Fibroblast of mammary gland (primary cell): ENCODE results near the gene CPXM2.

Source experiments
- DNase-seq: peaks from one replicate; pipeline ENCODE4 v3.0.0-alpha.2; 2010; ENCODE audit warnings: low read depth
- H3K4me3 ChIP-seq: 2 replicates; pipeline ENCODE4 v1.5.1; 2011; ENCODE audit warnings: low read depth, mild to moderate bottlenecking, low read length, moderate library complexity; ENCODE audit not compliant: control insufficient read depth
- CTCF ChIP-seq: conservative IDR thresholded peaks from 2 replicates; pipeline ENCODE4 v1.5.1; 2011; ENCODE audit warnings: low read depth, low read length, inconsistent platforms; ENCODE audit not compliant: control insufficient read depth, insufficient read depth

Gene CPXM2

GRCh38 chr10:123729523-123729922 is 162.1 kb downstream of the CPXM2 start:
- no peak for TF ChIP-seq CTCF
- DNase-seq: no peak
- H3K4me3 ChIP-seq: no peak overlapping the region

GRCh38 chr10:123726836-123727235 is 164.8 kb downstream of the CPXM2 start:
- H3K4me3 ChIP-seq: no peak overlapping the region
- no peak for TF ChIP-seq CTCF
- no peak for DNase-seq

- H3K4me3 ChIP-seq: no peak overlapping the region
- DNase-seq: no peak
- TF ChIP-seq CTCF: no peak
These were observed 165.2 kb downstream of the CPXM2 start for GRCh38 chr10:123726381-123726780.

- no peak for TF ChIP-seq CTCF
- no peak overlapping the region for H3K4me3 ChIP-seq
- no peak for DNase-seq
These were observed 166.9 kb downstream of the CPXM2 start for GRCh38 chr10:123724747-123725146.

GRCh38 chr10:123722351-123722750 is 169.3 kb downstream of the CPXM2 start:
- no peak for DNase-seq
- TF ChIP-seq CTCF: no peak
- no peak overlapping the region for H3K4me3 ChIP-seq

GRCh38 chr10:123721441-123722049 is 170.1 kb downstream of the CPXM2 start:
- no peak for TF ChIP-seq CTCF
- no peak for DNase-seq

GRCh38 chr10:123720536-123720935 is 171.1 kb downstream of the CPXM2 start:
- DNase-seq: no peak
- TF ChIP-seq CTCF: no peak

More at GRCh38 chr10:123721441-123722049, 170.1 kb downstream of the CPXM2 start:
- H3K4me3 ChIP-seq: no peak overlapping the region

More at GRCh38 chr10:123720536-123720935, 171.1 kb downstream of the CPXM2 start:
- no peak overlapping the region for H3K4me3 ChIP-seq
